GM12878 (cell line): ENCODE results near the gene CNOT3. TPM values are rescaled to one million over a fixed set of nuclear protein-coding genes. Genes with fewer than 3 reads are reported as not detected.

Experiments
- ASH2L ChIP-seq: fragments of 300-600, 200-600 bp; sonication (generic); IDR thresholded peaks from 2 replicates; pipeline ENCODE4 v1.6.1; 2017; ENCODE audit warnings: low read depth, mild to moderate bottlenecking, borderline replicate concordance
- EED ChIP-seq: sonication (generic); IDR thresholded peaks from 2 replicates; pipeline ENCODE4 v1.6.1; 2016; ENCODE audit warnings: antibody characterized with exemption, low read depth
- EGR1 ChIP-seq, 2 experiments: IDR thresholded peaks; 1 replicate in 1 of 2; 2 replicates in 1 of 2; pipeline ENCODE4 v1.6.1; 2011 to 2012; ENCODE audit warnings: low read depth in 2 of 2, low read length in 2 of 2, borderline replicate concordance in 1 of 2, mild to moderate bottlenecking in 1 of 2, moderate library complexity in 1 of 2
- EP300 ChIP-seq, 2 experiments: fragments of 150-350 bp in 1 of 2; IDR thresholded peaks; 2 replicates each; pipeline ENCODE4 v1.6.1; 2011 to 2012; ENCODE audit warnings: low read depth in 2 of 2, low read length in 2 of 2, borderline replicate concordance in 1 of 2, improper control_type of control experiment in 1 of 2, inconsistent platforms in 1 of 2; ENCODE audit not compliant: control insufficient read depth in 1 of 2
- ETV6 ChIP-seq, 2 experiments: fragments of 450-650 bp in 1 of 2; IDR thresholded peaks in 1 of 2; conservative IDR thresholded peaks in 1 of 2; 2 replicates each; pipeline ENCODE4 v1.6.1; 2014; ENCODE audit warnings: antibody characterized with exemption in 1 of 2, borderline replicate concordance in 1 of 2, low read depth in 1 of 2, mild to moderate bottlenecking in 1 of 2, moderate library complexity in 1 of 2
- GATAD2B ChIP-seq: fragments of 450-650 bp; conservative IDR thresholded peaks from 2 replicates; pipeline ENCODE4 v1.6.1; 2017; ENCODE audit warnings: low read depth, mild to moderate bottlenecking, moderate library complexity
- HDAC2 ChIP-seq: fragments of 200-600 bp; sonication (generic); IDR thresholded peaks from 2 replicates; pipeline ENCODE4 v1.6.1; 2017
- NFXL1 ChIP-seq: fragments of 450-650 bp; IDR thresholded peaks from 2 replicates; pipeline ENCODE4 v1.6.1; 2017; ENCODE audit warnings: antibody characterized with exemption, mild to moderate bottlenecking, borderline replicate concordance
- NRF1 ChIP-seq: conservative IDR thresholded peaks from 2 replicates; pipeline ENCODE4 v1.6.1; 2011; ENCODE audit warnings: mild to moderate bottlenecking, low read depth, low read length, improper control_type of control experiment
- POLR2A ChIP-seq: IDR thresholded peaks from 2 replicates; pipeline ENCODE4 v1.6.1; 2011; ENCODE audit warnings: low read depth, mild to moderate bottlenecking, low read length
- RAD51 ChIP-seq: fragments of 450-650 bp; IDR thresholded peaks from 2 replicates; pipeline ENCODE4 v1.6.1; 2016; ENCODE audit warnings: moderate library complexity, mild to moderate bottlenecking, inconsistent platforms
- RB1 ChIP-seq: fragments of 450-650 bp; formaldehyde crosslinking; IDR thresholded peaks from 2 replicates; pipeline ENCODE4 v1.6.1; 2017; ENCODE audit warnings: mild to moderate bottlenecking, borderline replicate concordance
- SIX5 ChIP-seq: IDR thresholded peaks from 2 replicates; pipeline ENCODE4 v1.6.1; 2011; ENCODE audit warnings: mild to moderate bottlenecking, low read depth, low read length, moderate library complexity; ENCODE audit not compliant: severe bottlenecking
- SMAD5 ChIP-seq: IDR thresholded peaks from 2 replicates; pipeline ENCODE4 v1.6.1; 2016; ENCODE audit warnings: antibody characterized with exemption, low read depth
- SREBF1 ChIP-seq: IDR thresholded peaks from 2 replicates; pipeline ENCODE4 v1.6.1; 2012; ENCODE audit warnings: mild to moderate bottlenecking, low read length
- TBL1XR1 ChIP-seq: IDR thresholded peaks from 2 replicates; pipeline ENCODE4 v1.6.1; 2012; ENCODE audit warnings: low read depth, low read length, improper control_type of control experiment
- WRNIP1 ChIP-seq: IDR thresholded peaks from 2 replicates; pipeline ENCODE4 v1.6.1; 2011; ENCODE audit warnings: low read depth, low read length, improper control_type of control experiment, borderline replicate concordance
- ZSCAN29 ChIP-seq: fragments of 450-650 bp; IDR thresholded peaks from 2 replicates; pipeline ENCODE4 v1.6.1; 2017; ENCODE audit warnings: mild to moderate bottlenecking, moderate library complexity
- ZZZ3 ChIP-seq: IDR thresholded peaks from 2 replicates; pipeline ENCODE4 v1.6.1; 2011; ENCODE audit warnings: low read depth; ENCODE audit not compliant: control insufficient read depth, insufficient read length
- polyA plus RNA-seq, 11 experiments: library from polyadenylated mRNA; depleted of rRNA in 4 of 11; unstranded in 6 of 11; stranded (reverse) in 5 of 11; fragments of >200 nt; fragmentation: Nextera tagmentation in 4 of 11; fragmentation: Illumina TruSeq in 1 of 11; extraction: Ambion mirVana in 4 of 11; extraction: Trizol in 1 of 11; gene quantifications; 1 replicate in 1 of 11; 2 replicates in 10 of 11; pipeline versions ENCODE4 v1.2.1 to v1.2.3, GENCODE V29; 2011 to 2016; ENCODE audit warnings: inconsistent platforms in 2 of 11, missing spikeins in 2 of 11, low read depth in 1 of 11
- total RNA-seq, 4 experiments: library from RNA; depleted of rRNA in 3 of 4; stranded (reverse); fragments of >200 nt in 3 of 4; fragmentation: Illumina TruSeq in 1 of 4; extraction: Trizol in 1 of 4; gene quantifications; 2 replicates each; pipeline versions ENCODE4 v1.2.1 to v1.2.3, GENCODE V29; 2013 to 2021
- TF ChIP-seq, protein P1 (sequence below): fragments of 150-350 bp; IDR thresholded peaks from 2 replicates; pipeline ENCODE4 v1.6.1; 2014; ENCODE audit warnings: mild to moderate bottlenecking, low read depth, low read length
- TF ChIP-seq, protein P2 (sequence below): fragments of 450-650 bp; conservative IDR thresholded peaks from 2 replicates; pipeline ENCODE4 v1.6.1; 2017; ENCODE audit warnings: mild to moderate bottlenecking, moderate library complexity
- TF ChIP-seq, protein P3 (sequence below): IDR thresholded peaks from 2 replicates; pipeline ENCODE4 v1.6.1; 2011; ENCODE audit warnings: borderline replicate concordance, low read depth, mild to moderate bottlenecking, moderate library complexity, mixed read lengths, low read length; ENCODE audit not compliant: insufficient read depth; ENCODE audit errors: extremely low read length
- TF ChIP-seq, protein P4 (sequence below): fragments of 450-650 bp; IDR thresholded peaks from 2 replicates; pipeline ENCODE4 v1.6.1; 2017; ENCODE audit warnings: borderline replicate concordance

CNOT3 gene
- total and polyA plus RNA-seq, 10 of the 15 experiments (the other 5 are each of a cell fraction or from before 2014, with no cell fraction given), result 0.14 to 45.1 (median 14.0) TPM

DNA sequence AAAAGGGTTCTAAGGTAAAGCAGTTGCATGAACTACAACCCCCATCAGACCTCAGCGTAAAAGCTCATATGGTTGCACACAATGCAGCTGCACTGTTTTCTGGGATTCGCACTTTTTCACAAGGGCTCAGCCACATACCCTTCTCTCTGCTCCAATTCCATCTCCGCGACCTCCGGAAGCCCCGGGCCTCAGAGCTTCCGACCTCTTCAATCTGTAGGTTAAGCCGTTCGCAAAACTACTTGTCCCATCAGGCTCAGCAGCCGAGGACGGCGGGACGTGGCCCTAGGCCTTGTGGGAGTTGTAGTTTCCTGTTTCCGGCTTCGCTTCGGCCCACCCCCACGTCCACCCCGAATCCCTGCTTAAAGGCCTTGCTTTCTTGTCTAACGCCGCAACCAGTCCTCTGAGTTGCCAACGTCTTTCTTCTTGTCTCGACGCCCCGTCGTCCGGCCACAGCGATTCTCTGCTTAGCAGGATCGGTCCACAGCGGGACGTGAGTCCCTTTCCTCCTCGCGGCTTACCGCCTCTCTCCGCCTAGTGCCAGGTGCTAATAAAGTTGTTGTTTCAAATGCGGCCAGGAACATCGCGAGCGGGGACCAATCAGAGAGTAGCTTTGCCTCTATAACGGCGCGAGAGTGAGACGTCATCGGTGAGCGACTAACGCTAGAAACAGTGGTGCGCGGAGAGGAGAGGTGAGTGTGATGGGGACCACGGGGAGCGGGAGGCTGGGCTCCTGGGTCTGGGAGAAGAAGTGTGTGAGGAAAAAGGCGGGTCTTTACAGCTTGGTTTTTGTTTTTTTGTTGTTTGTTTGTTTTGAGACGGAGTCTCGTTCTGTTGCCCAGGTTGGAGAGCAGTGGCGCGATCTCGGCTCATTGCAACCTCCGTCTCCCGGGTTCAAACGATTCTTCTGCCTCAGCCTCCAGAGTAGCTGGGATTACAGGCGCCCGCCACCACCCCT lies 22.2 kb upstream of the CNOT3 start, which contains the start of the genes PRPF31 and TFPT (continued):
- TF ChIP-seq, protein P1, sequence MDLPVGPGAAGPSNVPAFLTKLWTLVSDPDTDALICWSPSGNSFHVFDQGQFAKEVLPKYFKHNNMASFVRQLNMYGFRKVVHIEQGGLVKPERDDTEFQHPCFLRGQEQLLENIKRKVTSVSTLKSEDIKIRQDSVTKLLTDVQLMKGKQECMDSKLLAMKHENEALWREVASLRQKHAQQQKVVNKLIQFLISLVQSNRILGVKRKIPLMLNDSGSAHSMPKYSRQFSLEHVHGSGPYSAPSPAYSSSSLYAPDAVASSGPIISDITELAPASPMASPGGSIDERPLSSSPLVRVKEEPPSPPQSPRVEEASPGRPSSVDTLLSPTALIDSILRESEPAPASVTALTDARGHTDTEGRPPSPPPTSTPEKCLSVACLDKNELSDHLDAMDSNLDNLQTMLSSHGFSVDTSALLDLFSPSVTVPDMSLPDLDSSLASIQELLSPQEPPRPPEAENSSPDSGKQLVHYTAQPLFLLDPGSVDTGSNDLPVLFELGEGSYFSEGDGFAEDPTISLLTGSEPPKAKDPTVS, result peak; percentile 78; the same call in 1 of the 2 replicates
- TF ChIP-seq ETV6 (conservative IDR thresholded peaks at IDR 0.05 in 1 of 2, IDR thresholded peaks at IDR 0.05 in 1 of 2; ENCODE audit: borderline replicate concordance in 1 of 2, low read depth in 1 of 2) (peak in 1 of 2 experiments; percentile 25; a peak in 1 of 4 replicates), HDAC2 (peak; percentile 89; the same call in 1 of the 2 replicates), NRF1 (no peak), SREBF1 (peak; percentile 73), NFXL1 (no peak), POLR2A (peak; percentile 77; the same call in 1 of the 2 replicates), ASH2L (0 out of 2 replicates have a peak, but pooled peaks have one; percentile 49), EGR1 (IDR thresholded peaks at IDR 0.05; ENCODE audit: borderline replicate concordance in 1 of 2, low read depth in 2 of 2, low read length in 2 of 2) (peak in 1 of 2 experiments; percentile 39; a peak in 1 of 3 replicates), SMAD5 (peak; percentile 56), EED (no peak), ZZZ3 (no peak), WRNIP1 (peak; percentile 58; the same call in 1 of the 2 replicates), EP300 (IDR thresholded peaks at IDR 0.05; ENCODE audit: borderline replicate concordance in 1 of 2, control insufficient read depth in 1 of 2, low read depth in 2 of 2, low read length in 2 of 2) (no peak; a peak in 1 of 4 replicates), ZSCAN29 (no peak), GATAD2B (peak; percentile 84), RAD51 (peak; percentile 27; the same call in 1 of the 2 replicates), RB1 (peak; percentile 96; the same call in 1 of the 2 replicates), SIX5 (peak; percentile 97), TBL1XR1 (0 out of 2 replicates have a peak, but pooled peaks have one; percentile 15)
- TF ChIP-seq, protein P2, sequence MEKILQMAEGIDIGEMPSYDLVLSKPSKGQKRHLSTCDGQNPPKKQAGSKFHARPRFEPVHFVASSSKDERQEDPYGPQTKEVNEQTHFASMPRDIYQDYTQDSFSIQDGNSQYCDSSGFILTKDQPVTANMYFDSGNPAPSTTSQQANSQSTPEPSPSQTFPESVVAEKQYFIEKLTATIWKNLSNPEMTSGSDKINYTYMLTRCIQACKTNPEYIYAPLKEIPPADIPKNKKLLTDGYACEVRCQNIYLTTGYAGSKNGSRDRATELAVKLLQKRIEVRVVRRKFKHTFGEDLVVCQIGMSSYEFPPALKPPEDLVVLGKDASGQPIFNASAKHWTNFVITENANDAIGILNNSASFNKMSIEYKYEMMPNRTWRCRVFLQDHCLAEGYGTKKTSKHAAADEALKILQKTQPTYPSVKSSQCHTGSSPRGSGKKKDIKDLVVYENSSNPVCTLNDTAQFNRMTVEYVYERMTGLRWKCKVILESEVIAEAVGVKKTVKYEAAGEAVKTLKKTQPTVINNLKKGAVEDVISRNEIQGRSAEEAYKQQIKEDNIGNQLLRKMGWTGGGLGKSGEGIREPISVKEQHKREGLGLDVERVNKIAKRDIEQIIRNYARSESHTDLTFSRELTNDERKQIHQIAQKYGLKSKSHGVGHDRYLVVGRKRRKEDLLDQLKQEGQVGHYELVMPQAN, result peak; percentile 82
- TF ChIP-seq, protein P3, sequence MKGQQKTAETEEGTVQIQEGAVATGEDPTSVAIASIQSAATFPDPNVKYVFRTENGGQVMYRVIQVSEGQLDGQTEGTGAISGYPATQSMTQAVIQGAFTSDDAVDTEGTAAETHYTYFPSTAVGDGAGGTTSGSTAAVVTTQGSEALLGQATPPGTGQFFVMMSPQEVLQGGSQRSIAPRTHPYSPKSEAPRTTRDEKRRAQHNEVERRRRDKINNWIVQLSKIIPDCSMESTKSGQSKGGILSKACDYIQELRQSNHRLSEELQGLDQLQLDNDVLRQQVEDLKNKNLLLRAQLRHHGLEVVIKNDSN, result no peak
- TF ChIP-seq, protein P4, sequence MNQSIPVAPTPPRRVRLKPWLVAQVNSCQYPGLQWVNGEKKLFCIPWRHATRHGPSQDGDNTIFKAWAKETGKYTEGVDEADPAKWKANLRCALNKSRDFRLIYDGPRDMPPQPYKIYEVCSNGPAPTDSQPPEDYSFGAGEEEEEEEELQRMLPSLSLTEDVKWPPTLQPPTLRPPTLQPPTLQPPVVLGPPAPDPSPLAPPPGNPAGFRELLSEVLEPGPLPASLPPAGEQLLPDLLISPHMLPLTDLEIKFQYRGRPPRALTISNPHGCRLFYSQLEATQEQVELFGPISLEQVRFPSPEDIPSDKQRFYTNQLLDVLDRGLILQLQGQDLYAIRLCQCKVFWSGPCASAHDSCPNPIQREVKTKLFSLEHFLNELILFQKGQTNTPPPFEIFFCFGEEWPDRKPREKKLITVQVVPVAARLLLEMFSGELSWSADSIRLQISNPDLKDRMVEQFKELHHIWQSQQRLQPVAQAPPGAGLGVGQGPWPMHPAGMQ, result no peak
